Suppressor macrophage treated with lipopolysaccharide for 1 hour (primary cell): ENCODE measurements around the gene TGFBRAP1.
A peak's percentile ranks its signal among the peaks of the same experiment; 100 is the strongest.

Experiments used
- DNase-seq, 3 donors: peaks; one replicate each; pipeline ENCODE4 v3.0.0-alpha.2; 2020 to 2022

TGFBRAP1 gene

GRCh38 chr2:105329561-105330495, at the start of gene TGFBRAP1:
TSS of gene TGFBRAP1 (minus strand) at chr2:105329735. CDS start at chr2:105308301, 21,434 bp downstream.
- peak; percentile 66 to 89 (median 77) for DNase-seq

GRCh38 chr2:105378921-105379383, 49.4 kb upstream of the TGFBRAP1 start:
- DNase-seq: no peak

- no peak for DNase-seq
Observed at GRCh38 chr2:105378276-105378840, 48.8 kb upstream of the TGFBRAP1 start.

- no peak for DNase-seq
Observed at GRCh38 chr2:105377871-105378270, 48.3 kb upstream of the TGFBRAP1 start.

- no peak for DNase-seq
Observed at GRCh38 chr2:105376789-105377240, 47.3 kb upstream of the TGFBRAP1 start.

GRCh38 chr2:105376010-105376409, 46.5 kb upstream of the TGFBRAP1 start:
- no peak for DNase-seq

GRCh38 chr2:105375001-105375561, 45.5 kb upstream of the TGFBRAP1 start:
- DNase-seq: no peak

- DNase-seq: no peak
Observed at GRCh38 chr2:105373895-105374401, 44.4 kb upstream of the TGFBRAP1 start.

- DNase-seq: no peak
Observed at GRCh38 chr2:105373344-105373781, 43.8 kb upstream of the TGFBRAP1 start.

GRCh38 chr2:105371810-105372209, 42.3 kb upstream of the TGFBRAP1 start:
- no peak for DNase-seq

- no peak for DNase-seq
Observed at GRCh38 chr2:105371156-105371555, 41.6 kb upstream of the TGFBRAP1 start.

- DNase-seq: peak; percentile 86 to 89 (median 88)
Observed at GRCh38 chr2:105369777-105370690, 40.5 kb upstream of the TGFBRAP1 start.

- DNase-seq: no peak
Observed at GRCh38 chr2:105368759-105369408, 39.3 kb upstream of the TGFBRAP1 start.

GRCh38 chr2:105365206-105365605, 35.7 kb upstream of the TGFBRAP1 start:
- DNase-seq: no peak

GRCh38 chr2:105364436-105365139, 35.1 kb upstream of the TGFBRAP1 start:
- DNase-seq: no peak

- DNase-seq: no peak
Observed at GRCh38 chr2:105362862-105363591, 33.5 kb upstream of the TGFBRAP1 start.

GRCh38 chr2:105361102-105361889, 31.8 kb upstream of the TGFBRAP1 start:
- no peak for DNase-seq

- no peak for DNase-seq
Observed at GRCh38 chr2:105358593-105358992, 29.1 kb upstream of the TGFBRAP1 start.

- no peak for DNase-seq
Observed at GRCh38 chr2:105357122-105357521, 27.6 kb upstream of the TGFBRAP1 start.
